Measurements from ENCODE around the gene C1QTNF2. TPM values are rescaled to one million over a fixed set of nuclear protein-coding genes. Genes with fewer than 3 reads are reported as not detected.

Gene C1QTNF2
- total and polyA plus RNA-seq, 2 of the 13 experiments (the other 11 are each of a cell fraction or from before 2014, with no cell fraction given), result not detected

DNA sequence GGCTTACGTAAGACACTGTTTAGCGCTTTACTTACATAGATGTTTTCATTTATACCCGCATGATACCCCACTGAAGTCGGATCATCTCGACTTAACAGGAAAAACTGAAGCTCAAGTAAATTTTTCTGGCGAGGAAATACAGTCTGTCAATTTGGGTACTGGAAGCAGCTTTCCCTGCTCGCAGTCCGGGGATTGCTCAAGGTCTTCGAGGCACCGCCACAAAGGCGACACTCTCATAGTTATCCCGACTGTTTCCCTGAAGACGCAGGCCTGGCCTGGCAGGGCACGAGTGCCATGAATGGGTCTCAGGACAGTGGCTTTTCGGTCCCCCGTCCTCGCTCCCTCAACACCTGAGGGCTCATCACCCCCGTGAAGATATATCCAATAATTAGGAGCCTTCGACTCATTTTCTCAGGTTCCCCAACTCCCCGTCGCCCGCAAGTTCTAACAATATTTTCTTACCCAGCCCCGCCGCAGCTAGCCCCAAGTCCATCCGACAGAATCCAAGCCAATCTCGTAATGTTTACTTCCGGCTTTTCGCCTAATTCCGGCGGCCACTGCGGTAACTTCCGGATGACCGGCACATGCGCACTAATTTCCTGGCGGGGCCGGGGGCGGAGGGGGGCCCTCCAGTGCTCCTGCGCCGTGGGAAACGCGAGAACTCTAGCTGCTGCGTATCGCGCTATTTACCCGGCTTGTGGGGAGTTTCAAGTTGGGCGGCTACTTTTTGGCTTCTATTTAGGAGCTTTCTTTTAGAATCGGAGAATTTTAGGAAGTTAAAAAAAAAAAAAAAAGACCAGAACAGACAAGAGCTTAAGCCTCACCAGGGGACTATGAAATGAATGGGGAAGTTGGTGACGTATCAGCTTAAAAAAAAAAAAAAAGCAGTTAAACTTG lies 48.4 kb upstream of the C1QTNF2 start, which contains the start of gene SLU7 (continued):
- TF ChIP-seq, protein P1, sequence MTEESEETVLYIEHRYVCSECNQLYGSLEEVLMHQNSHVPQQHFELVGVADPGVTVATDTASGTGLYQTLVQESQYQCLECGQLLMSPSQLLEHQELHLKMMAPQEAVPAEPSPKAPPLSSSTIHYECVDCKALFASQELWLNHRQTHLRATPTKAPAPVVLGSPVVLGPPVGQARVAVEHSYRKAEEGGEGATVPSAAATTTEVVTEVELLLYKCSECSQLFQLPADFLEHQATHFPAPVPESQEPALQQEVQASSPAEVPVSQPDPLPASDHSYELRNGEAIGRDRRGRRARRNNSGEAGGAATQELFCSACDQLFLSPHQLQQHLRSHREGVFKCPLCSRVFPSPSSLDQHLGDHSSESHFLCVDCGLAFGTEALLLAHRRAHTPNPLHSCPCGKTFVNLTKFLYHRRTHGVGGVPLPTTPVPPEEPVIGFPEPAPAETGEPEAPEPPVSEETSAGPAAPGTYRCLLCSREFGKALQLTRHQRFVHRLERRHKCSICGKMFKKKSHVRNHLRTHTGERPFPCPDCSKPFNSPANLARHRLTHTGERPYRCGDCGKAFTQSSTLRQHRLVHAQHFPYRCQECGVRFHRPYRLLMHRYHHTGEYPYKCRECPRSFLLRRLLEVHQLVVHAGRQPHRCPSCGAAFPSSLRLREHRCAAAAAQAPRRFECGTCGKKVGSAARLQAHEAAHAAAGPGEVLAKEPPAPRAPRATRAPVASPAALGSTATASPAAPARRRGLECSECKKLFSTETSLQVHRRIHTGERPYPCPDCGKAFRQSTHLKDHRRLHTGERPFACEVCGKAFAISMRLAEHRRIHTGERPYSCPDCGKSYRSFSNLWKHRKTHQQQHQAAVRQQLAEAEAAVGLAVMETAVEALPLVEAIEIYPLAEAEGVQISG (CRISPR knock-in tag; IDR thresholded peaks at IDR 0.05), result peak; percentile 78
- TF ChIP-seq MXD4 (CRISPR knock-in tag; IDR thresholded peaks at IDR 0.05) (0 out of 2 replicates have a peak, but pooled peaks have one; percentile 33), HNRNPLL (IDR thresholded peaks at IDR 0.05; ENCODE audit: low read depth, low read length, poor library complexity, severe bottlenecking) (peak; percentile 85), FOXK2 (IDR thresholded peaks at IDR 0.05) (peak; percentile 41; the same call in 1 of the 2 replicates), ISX (CRISPR knock-in tag; conservative IDR thresholded peaks at IDR 0.05) (no peak), ZFY (CRISPR knock-in tag; IDR thresholded peaks at IDR 0.05) (peak; percentile 83), ZNF138 (CRISPR knock-in tag; IDR thresholded peaks at IDR 0.05; ENCODE audit: low read depth) (0 out of 2 replicates have a peak, but pooled peaks have one; percentile 32), ZNF703 (CRISPR knock-in tag; IDR thresholded peaks at IDR 0.05; ENCODE audit: borderline replicate concordance) (no peak), ZNF564 (CRISPR knock-in tag; IDR thresholded peaks at IDR 0.05) (0 out of 2 replicates have a peak, but pooled peaks have one; percentile 37), POLR2AphosphoS5 (IDR thresholded peaks at IDR 0.05; ENCODE audit: low read depth, low read length) (peak; percentile 86), SIX1 (CRISPR knock-in tag; IDR thresholded peaks at IDR 0.05; ENCODE audit: borderline replicate concordance) (0 out of 2 replicates have a peak, but pooled peaks have one; percentile 12), RELA (CRISPR knock-in tag; IDR thresholded peaks at IDR 0.05) (0 out of 2 replicates have a peak, but pooled peaks have one; percentile 43), ZNF101 (CRISPR knock-in tag; IDR thresholded peaks at IDR 0.05; ENCODE audit: borderline replicate concordance, low read depth) (no peak), POGZ (CRISPR knock-in tag; IDR thresholded peaks at IDR 0.05) (peak; percentile 73), ADNP (CRISPR knock-in tag; IDR thresholded peaks at IDR 0.05) (no peak)
- TF ChIP-seq, protein P2, sequence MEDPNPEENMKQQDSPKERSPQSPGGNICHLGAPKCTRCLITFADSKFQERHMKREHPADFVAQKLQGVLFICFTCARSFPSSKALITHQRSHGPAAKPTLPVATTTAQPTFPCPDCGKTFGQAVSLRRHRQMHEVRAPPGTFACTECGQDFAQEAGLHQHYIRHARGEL (CRISPR knock-in tag; IDR thresholded peaks at IDR 0.05), result no peak
- TF ChIP-seq, protein P3, sequence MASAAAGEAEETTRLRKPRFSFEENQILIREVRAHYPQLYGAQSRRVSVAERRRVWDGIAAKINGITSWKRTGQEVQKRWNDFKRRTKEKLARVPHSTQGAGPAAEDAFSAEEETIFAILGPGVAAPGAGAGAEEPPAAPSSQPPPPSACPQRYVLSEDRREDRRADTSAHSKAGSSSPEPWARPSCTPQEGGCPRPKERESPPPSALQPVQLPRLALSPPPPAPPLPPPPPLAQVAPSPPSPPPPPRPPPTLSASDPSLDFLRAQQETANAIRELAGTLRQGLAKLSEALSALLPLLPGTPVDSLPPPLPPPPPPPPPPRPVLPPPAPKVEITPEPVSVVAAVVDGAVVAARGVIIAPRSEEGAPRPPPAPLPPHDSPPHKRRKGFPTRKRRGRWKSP (CRISPR knock-in tag; IDR thresholded peaks at IDR 0.05), result peak; percentile 65
- TF ChIP-seq, protein P4, sequence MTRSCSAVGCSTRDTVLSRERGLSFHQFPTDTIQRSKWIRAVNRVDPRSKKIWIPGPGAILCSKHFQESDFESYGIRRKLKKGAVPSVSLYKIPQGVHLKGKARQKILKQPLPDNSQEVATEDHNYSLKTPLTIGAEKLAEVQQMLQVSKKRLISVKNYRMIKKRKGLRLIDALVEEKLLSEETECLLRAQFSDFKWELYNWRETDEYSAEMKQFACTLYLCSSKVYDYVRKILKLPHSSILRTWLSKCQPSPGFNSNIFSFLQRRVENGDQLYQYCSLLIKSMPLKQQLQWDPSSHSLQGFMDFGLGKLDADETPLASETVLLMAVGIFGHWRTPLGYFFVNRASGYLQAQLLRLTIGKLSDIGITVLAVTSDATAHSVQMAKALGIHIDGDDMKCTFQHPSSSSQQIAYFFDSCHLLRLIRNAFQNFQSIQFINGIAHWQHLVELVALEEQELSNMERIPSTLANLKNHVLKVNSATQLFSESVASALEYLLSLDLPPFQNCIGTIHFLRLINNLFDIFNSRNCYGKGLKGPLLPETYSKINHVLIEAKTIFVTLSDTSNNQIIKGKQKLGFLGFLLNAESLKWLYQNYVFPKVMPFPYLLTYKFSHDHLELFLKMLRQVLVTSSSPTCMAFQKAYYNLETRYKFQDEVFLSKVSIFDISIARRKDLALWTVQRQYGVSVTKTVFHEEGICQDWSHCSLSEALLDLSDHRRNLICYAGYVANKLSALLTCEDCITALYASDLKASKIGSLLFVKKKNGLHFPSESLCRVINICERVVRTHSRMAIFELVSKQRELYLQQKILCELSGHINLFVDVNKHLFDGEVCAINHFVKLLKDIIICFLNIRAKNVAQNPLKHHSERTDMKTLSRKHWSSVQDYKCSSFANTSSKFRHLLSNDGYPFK (CRISPR knock-in tag; IDR thresholded peaks at IDR 0.05; ENCODE audit: borderline replicate concordance), result peak; percentile 72; the same call in 1 of the 2 replicates
- TF ChIP-seq, protein P5, sequence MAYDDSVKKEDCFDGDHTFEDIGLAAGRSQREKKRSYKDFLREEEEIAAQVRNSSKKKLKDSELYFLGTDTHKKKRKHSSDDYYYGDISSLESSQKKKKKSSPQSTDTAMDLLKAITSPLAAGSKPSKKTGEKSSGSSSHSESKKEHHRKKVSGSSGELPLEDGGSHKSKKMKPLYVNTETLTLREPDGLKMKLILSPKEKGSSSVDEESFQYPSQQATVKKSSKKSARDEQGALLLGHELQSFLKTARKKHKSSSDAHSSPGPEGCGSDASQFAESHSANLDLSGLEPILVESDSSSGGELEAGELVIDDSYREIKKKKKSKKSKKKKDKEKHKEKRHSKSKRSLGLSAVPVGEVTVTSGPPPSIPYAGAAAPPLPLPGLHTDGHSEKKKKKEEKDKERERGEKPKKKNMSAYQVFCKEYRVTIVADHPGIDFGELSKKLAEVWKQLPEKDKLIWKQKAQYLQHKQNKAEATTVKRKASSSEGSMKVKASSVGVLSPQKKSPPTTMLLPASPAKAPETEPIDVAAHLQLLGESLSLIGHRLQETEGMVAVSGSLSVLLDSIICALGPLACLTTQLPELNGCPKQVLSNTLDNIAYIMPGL (CRISPR knock-in tag; IDR thresholded peaks at IDR 0.05; ENCODE audit: borderline replicate concordance in 1 of 2, low read depth in 1 of 2), result peak; percentile 26 to 54; a peak in 2 of 4 replicates
